HG03575 (cell line): ENCODE results near the gene TPCN2.
"Not testable (repeated sequence)": the region's sequence is repeated elsewhere in the genome, so short reads cannot be mapped to it uniquely, and the experiment has no call there.

Experiments used
- ATAC-seq: cut with Tn5 transposase; IDR thresholded peaks from one replicate; pipeline ENCODE4 v1.9.1; 2021; ENCODE audit not compliant: unreplicated experiment, insufficient number of reproducible peaks, low FRiP score; ENCODE audit errors: extremely low read depth

Gene TPCN2

DNA sequence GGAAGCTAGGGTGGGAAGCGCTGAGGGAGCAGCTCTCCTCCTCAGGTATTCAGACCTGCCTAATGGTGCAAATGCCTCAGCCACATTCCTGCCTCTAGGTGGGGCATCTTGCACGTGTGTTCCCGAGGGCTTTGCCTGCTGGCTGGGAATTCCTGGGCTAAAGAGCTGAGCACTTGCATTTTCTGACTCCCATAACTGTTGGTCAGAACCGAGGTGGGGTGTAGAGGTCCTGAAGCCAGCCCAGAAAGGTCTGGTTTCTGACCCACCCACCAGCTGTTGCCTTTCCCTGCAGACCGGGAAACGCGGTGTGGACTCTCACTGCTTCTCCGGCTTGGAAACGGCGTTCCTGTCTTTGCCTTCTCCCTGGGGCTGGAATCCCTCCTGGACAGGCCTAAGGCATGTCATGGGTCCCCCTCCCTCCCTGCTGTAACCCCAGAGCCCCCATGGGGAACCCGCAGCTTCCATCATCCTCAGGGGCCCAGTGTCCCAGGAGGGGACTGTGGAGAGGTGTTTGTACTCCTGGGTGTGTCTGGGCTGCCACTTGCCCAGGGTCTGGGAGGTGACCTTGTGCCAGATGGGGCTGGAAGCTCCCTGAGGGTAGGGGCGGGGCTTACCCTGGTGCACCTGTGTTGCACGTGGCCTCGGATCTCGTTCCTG lies 83.0 kb downstream of the TPCN2 start:
- ATAC-seq: no peak

DNA sequence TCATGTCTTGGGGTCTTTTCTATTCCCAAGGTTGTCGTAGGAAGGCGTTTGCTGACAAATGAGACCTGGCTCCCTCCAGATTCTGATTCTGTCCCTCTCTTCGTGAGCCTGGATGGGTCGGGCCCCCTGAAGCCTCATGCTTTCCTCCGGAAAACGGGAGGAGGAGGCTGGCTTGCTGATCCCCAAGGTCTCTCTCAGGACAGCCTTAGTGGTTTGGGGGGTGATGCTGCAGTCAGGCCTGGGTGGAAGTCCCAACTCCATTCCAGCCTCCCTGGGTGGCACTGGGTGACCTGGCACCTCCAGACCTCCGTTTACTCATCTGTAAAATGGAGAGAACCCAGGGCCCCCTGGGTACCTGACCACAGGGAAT lies 83.6 kb downstream of the TPCN2 start:
- ATAC-seq: no peak

DNA sequence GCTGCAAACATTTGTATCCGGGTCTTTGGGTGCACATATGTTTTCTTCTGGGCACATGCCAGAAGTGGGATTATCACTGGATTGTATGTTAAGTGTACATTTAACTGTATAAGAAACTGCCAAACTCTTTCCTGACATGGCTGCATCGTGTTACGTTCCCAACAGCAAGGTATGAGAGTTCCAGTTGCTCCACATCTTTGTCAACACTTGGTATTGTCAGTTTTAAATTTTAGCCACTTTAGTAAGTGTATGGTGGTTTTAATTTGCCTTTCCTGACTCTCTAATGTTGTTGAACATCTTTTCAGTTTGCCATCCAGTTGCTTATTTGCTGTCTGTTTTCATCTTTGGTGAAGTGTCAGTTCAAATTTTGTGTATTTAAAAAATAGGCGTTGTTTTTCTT lies 84.5 kb downstream of the TPCN2 start:
- no peak for ATAC-seq

DNA sequence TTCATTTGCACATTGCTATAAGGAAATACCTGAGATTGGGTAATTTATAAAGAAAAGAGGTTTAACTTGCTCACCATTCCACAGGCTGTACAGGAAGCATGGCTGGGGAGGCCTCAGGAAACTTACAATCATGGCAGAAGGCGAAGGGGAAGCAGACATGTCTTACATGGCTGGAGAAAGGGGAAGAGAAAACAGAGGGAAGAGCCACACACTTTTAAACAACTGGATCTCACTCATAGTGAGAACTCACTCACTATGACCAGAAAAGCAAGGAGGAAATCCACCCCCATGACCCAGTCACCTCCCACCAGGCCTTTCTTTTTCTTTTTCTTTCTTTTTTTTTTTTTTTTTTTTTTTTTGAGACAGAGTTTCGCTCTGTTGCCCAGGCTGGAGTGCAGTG lies 85.5 kb downstream of the TPCN2 start:
- ATAC-seq: not testable (repeated sequence)

DNA sequence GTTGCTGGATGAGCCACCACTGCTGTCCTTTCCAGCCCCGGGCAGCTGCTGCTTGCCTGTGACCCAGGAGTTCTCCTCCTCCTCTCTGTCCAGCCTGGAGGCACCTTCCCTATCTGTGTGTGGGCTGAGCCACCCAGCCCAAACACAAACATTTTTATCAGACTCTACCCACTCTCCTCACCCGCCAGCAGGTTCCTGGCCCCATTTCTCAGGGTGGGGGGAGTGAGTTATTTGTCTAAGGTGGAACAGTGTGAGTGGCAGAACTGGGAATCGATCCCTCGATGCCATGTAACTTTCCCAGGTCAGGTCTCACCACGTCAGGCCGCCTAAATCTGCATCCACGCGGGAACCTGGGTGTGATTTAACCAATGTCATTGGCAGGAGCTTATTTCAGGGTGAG lies 86.2 kb downstream of the TPCN2 start:
- ATAC-seq: no peak

DNA sequence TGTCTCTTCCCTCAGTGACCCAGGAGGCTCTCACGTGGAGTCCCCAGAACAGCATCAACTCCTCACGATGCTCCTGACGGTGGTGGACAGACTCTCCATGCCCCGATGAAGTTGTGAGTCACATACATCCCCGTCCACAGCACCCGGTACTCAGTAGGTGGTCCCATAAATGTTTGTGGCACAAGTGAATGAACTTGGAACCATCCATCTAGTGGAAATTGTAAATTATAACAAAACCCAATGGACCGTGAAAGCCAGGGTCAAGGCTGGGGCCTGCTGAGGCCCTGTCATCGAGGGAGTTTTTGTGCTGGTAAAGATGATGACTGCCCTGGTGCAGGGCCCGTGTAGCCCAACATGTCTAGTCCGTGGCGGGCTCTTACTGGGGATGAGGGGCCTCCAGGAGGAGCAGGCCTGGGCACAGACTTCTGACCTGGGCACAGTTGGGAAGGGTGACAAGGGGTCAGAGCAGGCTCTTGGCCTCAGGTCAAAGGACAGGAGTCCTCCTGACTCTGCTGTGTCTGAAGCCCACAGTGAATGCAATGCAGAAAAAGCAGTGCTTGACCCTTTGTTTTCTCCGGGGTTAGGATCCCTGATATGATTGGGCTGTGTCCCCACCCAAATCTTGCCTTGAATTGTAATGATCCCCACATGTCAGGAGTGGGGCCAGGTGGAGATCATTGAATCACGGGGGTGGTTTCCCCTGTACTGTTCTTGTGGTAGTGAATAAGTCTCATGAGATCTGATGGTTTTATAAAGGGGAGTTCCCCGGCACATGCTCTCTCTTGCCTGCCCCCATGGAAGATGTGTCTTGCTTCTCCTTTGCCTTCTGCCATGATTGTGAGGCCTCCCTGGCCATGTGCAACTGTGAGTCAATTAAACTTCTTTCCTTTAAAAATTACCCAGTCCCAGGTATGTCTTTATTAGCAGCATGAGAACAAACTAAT lies 87.0 kb downstream of the TPCN2 start:
- no peak for ATAC-seq

DNA sequence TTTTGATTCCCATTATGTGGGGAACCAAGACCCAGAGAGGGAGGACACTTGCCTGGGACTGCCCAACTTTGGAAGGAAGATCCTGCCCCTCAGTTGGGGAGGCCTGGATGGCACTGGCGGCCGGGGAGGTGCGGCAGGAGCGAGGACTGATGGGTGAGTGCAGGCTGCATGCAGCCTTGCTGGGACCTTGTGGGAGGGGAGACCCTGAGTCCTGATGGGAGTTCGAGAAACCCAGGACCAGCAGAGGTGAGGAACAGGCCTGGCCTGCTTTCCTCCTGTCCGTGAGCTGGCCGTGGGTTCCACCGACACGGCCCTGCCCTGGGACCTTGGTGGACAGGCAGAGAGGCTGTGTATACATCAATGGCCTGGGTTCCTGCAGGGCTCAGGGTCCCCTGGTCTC lies 87.7 kb downstream of the TPCN2 start:
- ATAC-seq: no peak

DNA sequence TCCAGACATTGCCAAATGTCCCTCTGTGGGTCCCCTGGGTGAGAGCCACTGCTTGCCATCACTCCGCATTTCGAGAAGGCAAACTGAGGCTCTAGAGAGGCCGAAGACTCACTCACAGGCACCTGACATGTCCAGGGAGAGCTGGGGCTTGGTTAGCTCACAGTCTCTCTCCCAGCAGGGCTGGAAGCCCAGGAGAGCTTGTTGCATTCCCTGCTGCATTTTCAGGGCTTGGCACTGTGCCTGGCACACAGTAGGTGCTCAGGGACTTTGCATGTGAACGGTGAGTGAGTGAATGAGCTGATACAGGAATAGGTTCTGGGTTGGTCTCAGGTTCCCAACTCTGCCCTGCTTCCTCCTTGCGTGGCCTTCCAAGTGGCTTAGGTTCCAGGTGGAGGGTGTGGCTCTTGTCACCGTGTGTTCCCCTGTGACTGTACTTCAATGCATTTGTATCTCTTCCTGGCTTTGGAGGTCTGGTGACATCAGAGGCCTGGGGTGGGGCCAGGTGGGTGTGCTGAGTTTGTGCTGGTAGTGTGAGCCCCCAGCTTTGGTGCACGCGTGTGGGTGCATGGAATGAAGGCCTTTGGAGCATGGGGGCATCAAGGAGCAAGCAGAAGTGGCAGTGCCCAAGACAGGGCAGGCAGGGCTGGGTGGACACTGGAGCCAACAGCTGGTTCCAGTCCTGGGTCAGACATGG lies 88.6 kb downstream of the TPCN2 start:
- no peak for ATAC-seq

DNA sequence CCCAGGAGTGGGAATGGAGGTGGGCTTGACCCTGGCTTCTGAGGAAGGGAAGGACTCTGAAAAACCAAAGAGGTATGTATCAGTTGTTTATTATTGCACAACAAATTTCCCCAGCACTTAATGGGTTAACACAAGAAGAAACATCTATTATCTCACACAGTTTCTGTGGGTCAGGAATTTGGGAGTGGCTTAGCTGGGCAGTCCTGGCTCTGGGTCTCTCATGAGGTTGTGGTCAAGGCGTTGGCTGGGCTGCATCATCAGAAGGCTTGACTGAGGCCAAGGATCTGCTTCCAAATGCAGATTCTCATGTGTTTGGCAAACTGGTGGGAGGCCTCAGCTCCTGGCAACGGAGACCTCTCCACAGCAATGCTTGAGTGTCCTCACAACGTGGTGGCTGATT lies 89.5 kb downstream of the TPCN2 start:
- ATAC-seq: no peak

DNA sequence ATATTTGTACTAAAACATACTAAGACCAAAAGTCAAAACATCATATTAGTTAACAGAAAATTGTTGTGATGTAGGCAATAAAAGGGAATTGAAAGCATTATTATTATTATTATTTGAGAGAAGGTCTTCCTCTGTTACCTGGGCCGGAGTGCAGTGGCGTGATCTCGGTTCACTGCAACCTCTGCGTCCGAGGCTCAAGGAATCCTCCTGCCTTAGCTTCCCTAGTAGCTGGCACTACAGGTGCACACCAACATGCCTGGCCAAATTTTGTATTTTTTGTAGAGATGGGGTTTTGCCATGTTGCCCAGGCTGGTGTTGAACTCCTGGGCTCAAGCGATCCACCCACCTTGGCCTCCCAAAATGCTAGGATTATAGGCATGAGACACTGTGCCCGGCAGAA lies 91.4 kb downstream of the TPCN2 start:
- ATAC-seq: not testable (repeated sequence)

DNA sequence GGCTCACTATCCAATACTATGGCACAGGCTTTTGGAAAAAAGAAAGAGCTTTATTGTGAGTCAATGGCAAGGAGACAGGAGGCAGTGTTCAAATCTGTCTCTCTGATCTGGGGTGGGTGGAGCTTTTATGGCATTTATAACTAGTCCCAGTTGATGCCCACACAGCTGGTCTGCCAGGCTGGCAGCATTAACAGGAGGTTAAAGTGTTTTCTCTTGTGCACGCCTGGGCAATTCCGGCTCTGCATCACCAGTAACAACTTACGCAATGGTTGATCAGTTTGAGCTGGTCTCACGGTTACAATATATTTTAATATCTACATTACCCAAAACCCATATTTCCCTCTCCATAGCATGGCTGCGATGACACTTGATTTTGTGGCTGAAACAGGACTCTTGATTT lies 91.9 kb downstream of the TPCN2 start:
- ATAC-seq: no peak

DNA sequence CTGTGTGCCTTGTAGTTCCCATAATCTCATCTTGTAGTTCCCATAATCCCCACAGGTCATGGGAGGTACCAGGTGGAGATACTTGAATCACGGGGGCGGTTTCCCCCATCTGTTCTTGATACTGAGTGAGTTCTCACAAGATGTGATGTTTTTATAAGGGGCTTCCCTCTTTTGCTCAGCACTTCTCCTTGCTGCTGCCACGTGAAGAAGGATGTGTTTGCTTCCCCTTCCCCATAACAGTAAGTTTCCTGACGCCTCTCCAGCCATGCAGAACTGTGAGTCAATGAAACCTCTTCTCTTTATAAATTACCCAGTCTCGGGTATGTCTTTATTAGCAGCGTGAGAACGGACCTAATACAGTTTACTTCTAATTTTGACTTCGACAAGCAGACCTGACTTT lies 93.0 kb downstream of the TPCN2 start:
- ATAC-seq: no peak

DNA sequence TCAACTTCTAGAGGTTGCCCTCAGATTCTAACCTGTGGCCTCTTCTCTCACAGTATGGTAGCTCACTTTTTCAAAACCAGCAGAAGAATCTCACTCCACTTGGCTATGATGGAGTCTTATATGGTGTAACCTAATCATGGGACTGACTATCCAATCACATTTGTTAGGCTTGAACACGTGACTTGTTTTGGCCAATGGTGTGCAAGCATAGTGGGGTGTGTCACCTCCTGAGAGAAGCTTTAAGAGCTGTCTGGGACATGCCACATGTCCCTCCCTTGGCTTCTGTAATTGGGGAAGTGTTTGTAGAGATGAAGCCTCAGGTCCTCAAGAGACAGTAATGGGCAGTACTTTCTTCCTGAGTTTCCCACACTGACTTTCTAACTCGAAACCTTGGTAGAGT lies 94.2 kb downstream of the TPCN2 start:
- no peak for ATAC-seq

DNA sequence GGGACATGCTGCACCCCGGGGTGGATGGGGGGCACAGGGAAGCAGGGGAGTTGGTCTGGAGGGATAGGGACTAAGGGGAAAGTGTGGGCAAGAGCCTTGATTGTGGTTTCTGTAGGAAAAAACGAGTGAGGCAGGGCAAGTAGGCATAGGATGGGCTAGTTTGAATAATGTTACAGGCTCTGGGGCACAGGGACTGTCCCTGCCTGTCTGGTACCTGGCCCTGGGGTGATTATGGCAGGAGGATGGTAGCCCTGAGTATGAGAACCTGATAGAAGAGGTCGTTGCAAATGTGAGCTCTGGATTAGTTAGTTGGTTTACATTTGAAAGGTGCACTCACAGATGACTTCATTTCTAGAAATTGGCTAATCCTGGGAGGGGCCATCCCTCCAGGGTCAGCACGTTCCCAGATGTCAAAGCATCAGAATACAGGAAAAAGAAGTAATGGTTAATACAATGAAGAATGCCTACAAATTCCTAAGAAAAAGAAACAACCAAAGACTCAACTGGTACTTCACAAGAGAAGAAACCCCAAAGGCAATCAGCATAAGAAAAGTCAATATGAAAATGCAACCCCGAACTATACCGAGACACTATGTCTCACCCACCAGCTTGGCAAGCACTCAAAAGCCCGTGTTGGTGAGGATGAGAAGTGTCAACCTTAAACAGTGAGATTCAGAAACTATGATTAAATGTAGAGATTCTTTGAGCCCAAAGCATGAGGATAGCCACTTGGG lies 95.8 kb downstream of the TPCN2 start:
- no peak for ATAC-seq

DNA sequence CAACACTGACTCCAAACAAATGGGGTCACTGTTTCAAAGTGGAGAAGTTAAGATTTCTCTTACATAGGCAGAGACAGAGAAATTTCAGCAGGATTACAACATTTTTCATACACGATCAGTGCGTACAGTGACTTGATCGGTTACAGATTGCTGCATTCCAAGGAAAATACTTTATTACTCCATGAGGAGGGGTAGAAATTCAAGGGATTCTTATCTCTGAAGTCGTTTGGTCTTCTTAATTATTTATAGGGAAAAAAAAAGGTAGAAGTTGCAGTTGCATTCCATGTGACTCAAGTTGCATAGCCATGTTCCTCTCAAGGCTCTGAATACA lies 96.3 kb downstream of the TPCN2 start:
- ATAC-seq: no peak

DNA sequence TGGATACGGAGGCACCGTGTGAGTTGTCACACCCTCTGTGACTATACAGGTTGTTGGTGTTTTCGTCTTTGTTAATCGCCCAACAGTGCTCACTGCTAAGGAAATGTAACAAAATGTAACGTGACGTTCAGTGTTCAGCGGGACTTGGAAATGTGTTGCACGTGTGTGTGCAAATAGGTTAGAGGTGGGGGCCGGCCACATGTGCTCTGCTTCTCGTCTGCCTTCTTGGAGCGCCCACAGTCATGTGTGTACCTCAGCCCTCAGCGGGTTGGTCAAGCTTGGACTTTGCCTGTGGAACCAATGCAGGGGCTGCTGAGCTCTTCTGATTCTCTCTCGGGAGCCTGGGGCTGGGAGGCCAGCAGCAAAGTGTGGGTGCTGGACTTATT lies 99.6 kb downstream of the TPCN2 start:
- no peak for ATAC-seq

DNA sequence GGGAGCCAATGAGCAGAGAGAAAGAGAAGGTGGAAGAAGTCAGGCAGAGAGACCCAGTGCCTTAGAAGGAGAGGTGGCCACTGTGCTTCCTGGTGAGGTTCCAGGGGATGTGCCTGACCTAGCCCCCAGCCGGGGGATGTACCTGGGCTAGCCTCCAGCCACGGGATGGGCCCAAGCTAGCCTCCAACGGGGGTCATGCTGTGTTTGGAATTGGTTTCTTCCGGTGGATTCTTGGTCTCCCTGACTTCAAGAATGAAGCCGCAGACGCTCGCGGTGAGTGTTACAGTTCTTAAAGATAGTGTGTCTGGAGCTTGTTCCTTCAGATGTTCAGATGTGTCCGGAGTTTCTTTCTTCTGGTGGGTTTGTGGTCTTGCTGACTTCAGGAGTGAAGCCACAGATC lies 100.1 kb downstream of the TPCN2 start:
- no peak for ATAC-seq

DNA sequence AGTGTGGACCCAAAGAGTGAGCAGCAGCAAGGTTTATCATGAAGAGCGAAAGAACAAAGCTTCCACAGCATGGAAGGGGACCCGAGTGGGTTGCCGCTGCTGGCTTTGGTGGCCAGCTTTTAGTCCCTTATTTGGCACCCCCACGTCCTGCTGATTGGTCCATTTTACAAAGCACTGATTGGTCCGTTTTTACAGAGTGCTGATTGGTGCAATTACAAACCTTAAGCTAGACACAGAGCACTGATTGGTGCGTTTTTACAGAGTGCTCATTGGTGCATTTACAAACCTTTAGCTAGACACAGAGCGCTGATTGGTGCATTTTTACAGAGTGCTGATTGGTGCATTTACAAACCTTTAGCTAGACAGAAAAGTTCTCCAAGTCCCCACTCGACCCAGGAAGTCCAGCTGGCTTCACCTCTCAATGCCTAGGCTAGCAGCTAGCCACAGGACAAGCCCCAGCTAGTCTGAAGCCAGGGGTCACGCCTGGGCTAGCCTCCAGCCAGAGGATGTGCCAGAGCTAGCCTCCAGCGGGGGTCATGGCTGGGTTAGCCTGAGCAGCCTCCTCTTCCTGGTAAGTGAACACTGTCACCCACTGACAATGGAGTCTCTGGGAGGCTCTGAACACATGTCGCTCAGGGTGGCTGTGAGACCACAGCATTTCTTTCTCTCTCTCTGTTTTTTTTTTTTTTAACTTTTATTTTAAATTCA lies 100.8 kb downstream of the TPCN2 start:
- not testable (repeated sequence) for ATAC-seq

DNA sequence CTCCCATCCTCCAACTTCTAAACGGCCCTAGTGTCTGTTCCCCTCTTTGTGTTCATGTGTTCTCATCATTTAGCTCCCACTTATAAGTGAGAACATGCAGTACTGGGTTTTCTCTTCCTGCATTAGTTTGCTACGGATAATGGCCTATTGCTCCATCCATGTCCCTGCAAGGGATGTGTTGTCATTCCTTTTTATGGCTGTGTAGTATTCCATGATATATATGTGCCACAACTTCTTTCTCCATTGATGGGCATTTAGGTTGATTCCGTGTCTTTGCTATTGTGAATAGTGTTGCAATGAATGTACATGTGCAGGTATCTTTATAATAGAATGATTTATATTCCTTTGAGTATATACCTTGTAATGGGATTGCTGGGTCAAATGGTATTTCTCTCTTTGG lies 101.4 kb downstream of the TPCN2 start:
- no peak for ATAC-seq
